Activated T-helper 1 cell treated with anti-CD3 and anti-CD28 coated beads, Interleukin-12 subunit alpha, Interleukin-12 subunit beta, Interleukin-2, Interleukin-4 antibody, amounts not matched to agents 30 ng/mL and 10 ng/mL and 1 ng/mL, durations not matched to agents 14 hours and 24 hours and 36 hours (primary cell): ENCODE data around the gene SLC25A48. TPM values are rescaled to one million over a fixed set of nuclear protein-coding genes. Genes with fewer than 3 reads are reported as not detected.

ENCODE experiments used
- DNase-seq: peaks from one replicate; pipeline ENCODE4 v3.0.0; 2021; ENCODE audit warnings: low spot score
- H3K27ac Mint-ChIP-seq: one replicate; pipeline ENCODE4 v1.8.0; 2021; ENCODE audit warnings: mild to moderate bottlenecking, mixed read lengths
- H3K27me3 Mint-ChIP-seq: one replicate; pipeline ENCODE4 v1.8.0; 2022; ENCODE audit warnings: mild to moderate bottlenecking, moderate library complexity, mixed read lengths; ENCODE audit not compliant: insufficient read depth
- H3K36me3 Mint-ChIP-seq: one replicate; pipeline ENCODE4 v1.8.0; 2021; ENCODE audit warnings: low read depth, mixed read lengths
- H3K4me1 Mint-ChIP-seq: one replicate; pipeline ENCODE4 v1.8.0; 2021; ENCODE audit warnings: low read depth, mixed read lengths
- H3K4me3 Mint-ChIP-seq: one replicate; pipeline ENCODE4 v1.8.0; 2021; ENCODE audit warnings: mild to moderate bottlenecking, moderate library complexity, mixed read lengths
- H3K9me3 Mint-ChIP-seq: one replicate; pipeline ENCODE4 v1.8.0; 2021; ENCODE audit warnings: mixed read lengths
- intact Hi-C: fragments of 100-400 bp; cut with micrococcal nuclease; formaldehyde crosslinking; loops from one replicate; pipeline ENCODE4 v1.15.1; 2024
- total RNA-seq: library from RNA; stranded (reverse); gene quantifications from 2 replicates; pipeline ENCODE4 v1.2.3, GENCODE V29; 2022

The SLC25A48 gene
- total RNA-seq, 1 donor from 2014 or later = not detected

DNA sequence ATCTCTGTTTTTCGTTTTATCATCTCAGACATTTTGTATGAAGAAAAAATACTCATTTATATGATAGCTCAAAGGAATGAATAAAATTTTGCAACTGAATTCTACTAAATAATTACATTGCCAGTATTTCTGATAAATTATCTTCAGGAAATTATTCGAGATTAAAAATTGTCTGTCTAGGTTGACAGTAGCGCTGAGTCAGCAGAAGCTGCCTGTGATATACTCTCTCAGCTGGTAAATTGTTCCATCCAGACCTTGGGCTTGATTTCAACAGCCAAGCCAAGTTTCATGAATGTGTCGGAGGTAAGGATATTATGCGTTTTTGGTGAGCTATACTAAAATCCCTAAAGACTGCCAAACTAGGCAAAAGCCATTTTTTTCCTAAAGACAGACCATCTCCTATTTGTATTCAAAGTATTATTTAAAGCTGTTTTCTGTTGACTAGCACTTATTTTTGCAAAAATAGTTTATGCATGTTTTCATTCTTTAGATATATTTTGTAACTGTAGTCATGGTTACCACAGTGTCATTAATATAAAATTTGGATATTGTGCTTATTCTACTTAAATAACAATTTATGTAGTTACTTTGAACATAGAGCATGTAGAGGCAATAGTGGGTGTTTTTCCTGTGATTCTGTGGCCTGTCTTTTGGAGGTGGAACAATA is 102.9 kb downstream of the SLC25A48 start:
- Mint-ChIP-seq H3K27me3 (peaks cover 14% of the 10 kb centered on the region), H3K4me1 (no peaks in the 10 kb centered on the region), H3K36me3 (no peaks in the 10 kb centered on the region), H3K9me3 (no peaks in the 10 kb centered on the region), H3K4me3 (no peak overlapping the region), H3K27ac (no peak overlapping the region)
- no peak for DNase-seq
- intact Hi-C loops = no loop called here

Other genes starting within 250 kb of the SLC25A48 start
- gene IL9, start 61.2 kb downstream of the SLC25A48 start, total RNA-seq = 0.36 and 2.0 TPM in 2 replicates
- gene LECT2, start 120.3 kb downstream of the SLC25A48 start, total RNA-seq = not detected in 2 replicates
- gene TGFBI, start 194.3 kb downstream of the SLC25A48 start, total RNA-seq = not detected in 2 replicates